ENCODE measurements around the gene PSMD1.

GRCh38 chr2:231063347-231063746 lies 6.7 kb downstream of the PSMD1 start:
- no peak for TF ChIP-seq CTCF (IDR thresholded peaks at IDR 0.05)
- no peak for TF ChIP-seq POLR2A (IDR thresholded peaks at IDR 0.05)
